HCT116 (cell line): ENCODE results near the gene BRMS1L.

Experiments used
- EZH2phosphoT487 ChIP-seq: fragments of 200-600 bp; IDR thresholded peaks from 2 replicates; pipeline ENCODE4 v1.6.1; 2018; ENCODE audit warnings: antibody characterized with exemption, borderline replicate concordance
- JUND ChIP-seq: IDR thresholded peaks from 2 replicates; pipeline ENCODE4 v1.6.1; 2012
- POLR2AphosphoS5 ChIP-seq: IDR thresholded peaks from 2 replicates; pipeline ENCODE4 v1.6.1; 2011; ENCODE audit warnings: mild to moderate bottlenecking, low read depth, low read length, moderate library complexity
- SRF ChIP-seq: IDR thresholded peaks from 2 replicates; pipeline ENCODE4 v1.6.1; 2012; ENCODE audit warnings: low read depth
- TF ChIP-seq, protein P1 (sequence below), 3 experiments: fragments of 200-600 bp in 1 of 3; sonication (generic) in 1 of 3; IDR thresholded peaks in 2 of 3; conservative IDR thresholded peaks in 1 of 3; 2 replicates each; pipeline ENCODE4 v1.5.1; 2012 to 2017; ENCODE audit warnings: low read depth in 2 of 3, low read length in 2 of 3, antibody characterized with exemption in 1 of 3, borderline replicate concordance in 1 of 3, control low read depth in 1 of 3, mild to moderate bottlenecking in 1 of 3, mixed read lengths in 1 of 3, mixed run types in 1 of 3, moderate library complexity in 1 of 3; ENCODE audit not compliant: insufficient read depth in 1 of 3
- TF ChIP-seq, protein P2 (sequence below): IDR thresholded peaks from 2 replicates; pipeline ENCODE4 v1.6.1; 2012; ENCODE audit warnings: low read depth

DNA sequence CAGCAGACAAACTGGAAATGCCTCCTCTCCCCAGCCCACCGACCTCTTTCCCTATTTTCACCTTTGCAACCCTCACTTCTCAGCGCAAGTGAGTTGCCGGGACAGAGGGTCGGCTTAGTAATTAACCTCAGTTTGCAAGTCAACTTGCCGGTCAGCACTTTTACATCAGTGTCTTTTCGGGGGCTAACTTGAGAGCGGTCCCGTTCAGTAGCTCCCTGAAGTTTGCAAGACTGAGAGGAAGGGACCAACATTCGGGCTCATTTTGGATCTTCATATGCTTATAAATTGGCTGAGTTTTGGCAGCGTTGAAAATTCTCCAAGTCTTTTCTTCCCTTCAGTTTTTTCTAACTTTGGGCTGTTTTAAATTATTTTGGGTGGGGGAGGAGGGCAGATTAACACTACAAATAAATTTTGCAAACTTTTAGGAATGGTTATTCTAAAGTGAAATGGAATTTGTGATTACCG lies 846 bp downstream of the BRMS1L start:
- TF ChIP-seq JUND, result no peak
- TF ChIP-seq, protein P1, sequence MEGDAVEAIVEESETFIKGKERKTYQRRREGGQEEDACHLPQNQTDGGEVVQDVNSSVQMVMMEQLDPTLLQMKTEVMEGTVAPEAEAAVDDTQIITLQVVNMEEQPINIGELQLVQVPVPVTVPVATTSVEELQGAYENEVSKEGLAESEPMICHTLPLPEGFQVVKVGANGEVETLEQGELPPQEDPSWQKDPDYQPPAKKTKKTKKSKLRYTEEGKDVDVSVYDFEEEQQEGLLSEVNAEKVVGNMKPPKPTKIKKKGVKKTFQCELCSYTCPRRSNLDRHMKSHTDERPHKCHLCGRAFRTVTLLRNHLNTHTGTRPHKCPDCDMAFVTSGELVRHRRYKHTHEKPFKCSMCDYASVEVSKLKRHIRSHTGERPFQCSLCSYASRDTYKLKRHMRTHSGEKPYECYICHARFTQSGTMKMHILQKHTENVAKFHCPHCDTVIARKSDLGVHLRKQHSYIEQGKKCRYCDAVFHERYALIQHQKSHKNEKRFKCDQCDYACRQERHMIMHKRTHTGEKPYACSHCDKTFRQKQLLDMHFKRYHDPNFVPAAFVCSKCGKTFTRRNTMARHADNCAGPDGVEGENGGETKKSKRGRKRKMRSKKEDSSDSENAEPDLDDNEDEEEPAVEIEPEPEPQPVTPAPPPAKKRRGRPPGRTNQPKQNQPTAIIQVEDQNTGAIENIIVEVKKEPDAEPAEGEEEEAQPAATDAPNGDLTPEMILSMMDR (IDR thresholded peaks at IDR 0.05 in 2 of 3, conservative IDR thresholded peaks at IDR 0.05 in 1 of 3; ENCODE audit: borderline replicate concordance in 1 of 3, insufficient read depth in 1 of 3, low read depth in 2 of 3, low read length in 2 of 3), result no peak
- no peak for TF ChIP-seq POLR2AphosphoS5
- TF ChIP-seq EZH2phosphoT487, result no peak
- TF ChIP-seq SRF, result no peak
- TF ChIP-seq, protein P2, sequence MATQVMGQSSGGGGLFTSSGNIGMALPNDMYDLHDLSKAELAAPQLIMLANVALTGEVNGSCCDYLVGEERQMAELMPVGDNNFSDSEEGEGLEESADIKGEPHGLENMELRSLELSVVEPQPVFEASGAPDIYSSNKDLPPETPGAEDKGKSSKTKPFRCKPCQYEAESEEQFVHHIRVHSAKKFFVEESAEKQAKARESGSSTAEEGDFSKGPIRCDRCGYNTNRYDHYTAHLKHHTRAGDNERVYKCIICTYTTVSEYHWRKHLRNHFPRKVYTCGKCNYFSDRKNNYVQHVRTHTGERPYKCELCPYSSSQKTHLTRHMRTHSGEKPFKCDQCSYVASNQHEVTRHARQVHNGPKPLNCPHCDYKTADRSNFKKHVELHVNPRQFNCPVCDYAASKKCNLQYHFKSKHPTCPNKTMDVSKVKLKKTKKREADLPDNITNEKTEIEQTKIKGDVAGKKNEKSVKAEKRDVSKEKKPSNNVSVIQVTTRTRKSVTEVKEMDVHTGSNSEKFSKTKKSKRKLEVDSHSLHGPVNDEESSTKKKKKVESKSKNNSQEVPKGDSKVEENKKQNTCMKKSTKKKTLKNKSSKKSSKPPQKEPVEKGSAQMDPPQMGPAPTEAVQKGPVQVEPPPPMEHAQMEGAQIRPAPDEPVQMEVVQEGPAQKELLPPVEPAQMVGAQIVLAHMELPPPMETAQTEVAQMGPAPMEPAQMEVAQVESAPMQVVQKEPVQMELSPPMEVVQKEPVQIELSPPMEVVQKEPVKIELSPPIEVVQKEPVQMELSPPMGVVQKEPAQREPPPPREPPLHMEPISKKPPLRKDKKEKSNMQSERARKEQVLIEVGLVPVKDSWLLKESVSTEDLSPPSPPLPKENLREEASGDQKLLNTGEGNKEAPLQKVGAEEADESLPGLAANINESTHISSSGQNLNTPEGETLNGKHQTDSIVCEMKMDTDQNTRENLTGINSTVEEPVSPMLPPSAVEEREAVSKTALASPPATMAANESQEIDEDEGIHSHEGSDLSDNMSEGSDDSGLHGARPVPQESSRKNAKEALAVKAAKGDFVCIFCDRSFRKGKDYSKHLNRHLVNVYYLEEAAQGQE, result no peak
